GM15510 (cell line): Measurements from ENCODE around the gene ZDHHC5.

Experiments
- POLR2A ChIP-seq: IDR thresholded peaks from 3 replicates; pipeline ENCODE4 v1.6.1; 2011; ENCODE audit warnings: borderline replicate concordance; ENCODE audit not compliant: insufficient read length; ENCODE audit errors: extremely low read depth

ZDHHC5 gene

GRCh38 chr11:57638811-57639320 lies 29.0 kb upstream of the ZDHHC5 start:
- no peak for TF ChIP-seq POLR2A

DNA sequence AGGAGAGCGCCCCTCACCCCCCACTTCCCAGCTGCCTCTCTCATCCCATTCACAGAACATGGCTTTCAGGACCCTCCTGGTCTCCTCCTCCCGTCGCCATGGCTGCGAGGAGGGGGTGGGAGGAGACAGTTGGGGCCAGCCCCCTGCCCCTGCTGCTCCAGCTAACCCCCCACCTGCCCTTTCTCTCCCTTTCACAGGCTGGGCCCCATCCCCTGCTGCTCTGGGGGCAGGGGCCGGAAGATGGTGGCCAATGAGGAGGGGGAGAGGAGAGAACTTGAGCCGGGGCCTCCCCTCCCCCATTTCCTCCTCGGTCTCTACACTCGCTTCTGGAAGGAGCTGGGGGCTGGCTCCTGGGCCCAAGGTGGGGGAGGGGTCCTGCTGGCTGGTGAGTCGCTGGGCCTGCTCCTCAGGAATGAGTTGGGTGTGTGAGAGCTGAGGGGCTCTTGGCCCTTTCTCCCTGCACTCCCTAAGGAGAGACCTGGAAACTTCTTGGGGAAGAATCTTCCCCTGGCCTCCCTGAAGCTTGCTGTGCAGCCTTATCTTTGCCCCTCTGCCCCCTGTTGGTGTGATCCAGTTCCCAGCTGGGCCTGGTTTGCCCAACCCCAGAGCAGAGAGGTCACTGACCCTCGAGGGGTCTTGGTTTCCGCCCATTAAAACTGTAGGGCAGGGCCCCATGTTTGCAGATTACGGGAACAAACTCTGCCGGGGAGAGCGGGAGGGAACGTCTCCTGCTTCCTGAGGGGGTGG lies 28.4 kb upstream of the ZDHHC5 start:
- no peak for TF ChIP-seq POLR2A

- no peak for TF ChIP-seq POLR2A
These were observed 27.7 kb upstream of the ZDHHC5 start for GRCh38 chr11:57640068-57640800.

- no peak for TF ChIP-seq POLR2A
These were observed 26.7 kb upstream of the ZDHHC5 start for GRCh38 chr11:57641011-57641807.

DNA sequence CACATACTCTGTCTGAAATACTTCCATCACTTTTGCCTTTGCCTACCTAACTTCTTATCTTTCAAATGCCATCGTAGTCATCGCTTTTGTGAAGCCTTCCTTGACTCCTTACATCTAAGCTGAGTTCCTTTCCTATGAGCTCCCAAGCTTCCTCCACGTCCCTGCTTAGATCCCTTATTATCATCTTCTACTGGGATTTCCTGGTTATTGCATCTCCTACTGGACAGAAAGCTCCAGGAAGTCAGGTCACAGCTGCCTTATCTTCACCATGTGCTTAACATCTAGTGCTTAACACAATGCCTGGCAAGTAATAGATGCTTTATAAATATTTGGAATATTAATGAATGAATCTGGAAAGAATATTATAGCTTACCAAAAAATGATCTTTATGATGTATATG lies 24.1 kb upstream of the ZDHHC5 start:
- no peak for TF ChIP-seq POLR2A

GRCh38 chr11:57644748-57645688 lies 22.9 kb upstream of the ZDHHC5 start:
- no peak for TF ChIP-seq POLR2A

DNA sequence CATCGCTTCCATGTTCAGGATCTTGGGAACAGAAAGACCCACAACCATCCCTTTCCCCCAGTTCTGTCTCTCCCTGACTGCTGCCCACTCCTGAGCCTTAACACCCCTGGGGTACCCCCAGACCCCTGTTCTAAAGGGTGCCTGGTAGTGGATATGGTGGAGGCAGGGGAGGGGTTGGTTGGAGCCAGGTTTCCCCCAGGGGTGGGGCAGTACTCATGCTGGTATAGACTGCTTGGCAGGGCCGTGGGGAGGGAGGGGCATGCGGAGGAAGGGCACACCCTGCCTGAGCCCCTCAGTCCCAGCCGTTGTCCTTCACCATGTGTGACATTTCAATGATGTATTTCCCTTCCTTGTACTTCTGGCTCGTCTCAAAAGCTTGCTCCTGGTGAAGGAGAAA lies 22.2 kb upstream of the ZDHHC5 start:
- no peak for TF ChIP-seq POLR2A

DNA sequence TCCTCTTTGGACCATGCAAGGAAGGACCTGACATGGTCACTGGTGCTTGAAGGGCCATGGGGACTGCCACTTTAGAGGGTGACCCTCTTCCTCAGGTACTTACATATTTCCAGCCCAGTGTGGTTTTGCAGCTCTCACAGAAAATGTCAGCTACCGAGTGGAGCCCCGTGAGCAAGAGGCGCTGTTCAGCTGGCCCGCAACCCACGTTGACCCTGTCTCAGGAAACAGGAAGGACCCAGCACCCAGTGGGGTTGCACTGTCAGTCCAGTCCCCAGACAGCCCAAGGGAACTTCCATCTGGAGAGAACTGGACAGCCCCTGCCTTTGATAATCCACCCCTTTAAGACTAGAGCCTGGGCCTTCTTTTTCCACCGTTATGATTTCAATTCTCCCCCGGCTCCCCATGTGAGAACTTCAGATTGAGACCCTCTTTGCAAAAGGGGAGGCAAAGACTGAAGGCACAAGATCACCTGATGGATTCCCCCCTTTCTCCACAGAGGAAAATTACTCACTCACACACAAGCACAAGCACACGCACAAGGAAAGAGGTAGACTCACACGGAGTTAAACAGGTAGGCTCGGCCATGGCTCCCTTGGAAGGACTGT lies 21.6 kb upstream of the ZDHHC5 start:
- TF ChIP-seq POLR2A = no peak

GRCh38 chr11:57646799-57647303 lies 21.1 kb upstream of the ZDHHC5 start:
- TF ChIP-seq POLR2A = no peak

- no peak for TF ChIP-seq POLR2A
These were observed 20.5 kb upstream of the ZDHHC5 start for GRCh38 chr11:57647372-57647771.

GRCh38 chr11:57647960-57648800 lies 19.7 kb upstream of the ZDHHC5 start:
- TF ChIP-seq POLR2A = no peak
